OCI-M2 (cell line): ENCODE measurements around the gene OAS2.

Experiments used
- DNase-seq: peaks from one replicate; lab custom pipeline; 2025; ENCODE audit not compliant: unreplicated experiment; lab: John Stamatoyannopoulos, UW

OAS2 gene, protein sequence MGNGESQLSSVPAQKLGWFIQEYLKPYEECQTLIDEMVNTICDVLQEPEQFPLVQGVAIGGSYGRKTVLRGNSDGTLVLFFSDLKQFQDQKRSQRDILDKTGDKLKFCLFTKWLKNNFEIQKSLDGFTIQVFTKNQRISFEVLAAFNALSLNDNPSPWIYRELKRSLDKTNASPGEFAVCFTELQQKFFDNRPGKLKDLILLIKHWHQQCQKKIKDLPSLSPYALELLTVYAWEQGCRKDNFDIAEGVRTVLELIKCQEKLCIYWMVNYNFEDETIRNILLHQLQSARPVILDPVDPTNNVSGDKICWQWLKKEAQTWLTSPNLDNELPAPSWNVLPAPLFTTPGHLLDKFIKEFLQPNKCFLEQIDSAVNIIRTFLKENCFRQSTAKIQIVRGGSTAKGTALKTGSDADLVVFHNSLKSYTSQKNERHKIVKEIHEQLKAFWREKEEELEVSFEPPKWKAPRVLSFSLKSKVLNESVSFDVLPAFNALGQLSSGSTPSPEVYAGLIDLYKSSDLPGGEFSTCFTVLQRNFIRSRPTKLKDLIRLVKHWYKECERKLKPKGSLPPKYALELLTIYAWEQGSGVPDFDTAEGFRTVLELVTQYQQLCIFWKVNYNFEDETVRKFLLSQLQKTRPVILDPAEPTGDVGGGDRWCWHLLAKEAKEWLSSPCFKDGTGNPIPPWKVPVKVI

DNA sequence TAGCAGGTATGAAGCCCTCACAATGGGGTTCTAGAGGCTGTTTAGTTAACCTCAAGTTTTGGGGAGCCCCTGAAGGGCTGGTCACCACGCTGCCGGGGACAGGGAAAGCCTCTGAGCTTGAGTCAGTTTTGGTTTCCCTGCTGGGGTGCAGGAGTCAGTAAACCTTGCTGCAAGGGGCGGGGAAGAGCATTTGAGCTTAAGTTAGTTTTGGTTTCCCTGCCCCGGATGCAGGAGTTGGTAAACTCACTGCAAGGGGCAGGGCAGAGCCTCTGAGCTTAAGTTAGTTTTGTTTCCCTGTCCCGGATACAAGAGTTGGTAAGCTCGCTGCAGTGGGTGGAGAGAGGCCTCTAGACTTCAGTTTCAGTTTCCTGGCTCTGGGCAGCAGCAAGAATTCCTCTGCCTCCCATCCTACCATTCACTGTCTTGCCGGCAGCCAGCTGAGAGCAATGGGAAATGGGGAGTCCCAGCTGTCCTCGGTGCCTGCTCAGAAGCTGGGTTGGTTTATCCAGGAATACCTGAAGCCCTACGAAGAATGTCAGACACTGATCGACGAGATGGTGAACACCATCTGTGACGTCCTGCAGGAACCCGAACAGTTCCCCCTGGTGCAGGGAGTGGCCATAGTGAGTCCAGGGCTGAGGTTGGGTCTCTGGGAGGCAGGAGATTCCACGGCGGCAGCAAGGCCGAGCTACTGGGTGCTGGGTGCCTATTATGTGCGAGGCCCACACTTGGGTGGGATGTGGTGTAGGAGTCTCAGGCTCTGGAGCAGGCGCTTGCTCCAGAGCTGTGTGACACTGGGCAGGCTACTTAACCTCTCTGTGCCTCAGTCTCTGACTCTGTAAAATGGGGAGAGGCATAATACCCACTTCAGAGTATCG lies at the start of gene OAS2:
OAS2 (plus strand) TSS at position 357 of the 878 bp plus-strand sequence; CDS start at position 447, 90 bp downstream.
- no peak for DNase-seq

DNA sequence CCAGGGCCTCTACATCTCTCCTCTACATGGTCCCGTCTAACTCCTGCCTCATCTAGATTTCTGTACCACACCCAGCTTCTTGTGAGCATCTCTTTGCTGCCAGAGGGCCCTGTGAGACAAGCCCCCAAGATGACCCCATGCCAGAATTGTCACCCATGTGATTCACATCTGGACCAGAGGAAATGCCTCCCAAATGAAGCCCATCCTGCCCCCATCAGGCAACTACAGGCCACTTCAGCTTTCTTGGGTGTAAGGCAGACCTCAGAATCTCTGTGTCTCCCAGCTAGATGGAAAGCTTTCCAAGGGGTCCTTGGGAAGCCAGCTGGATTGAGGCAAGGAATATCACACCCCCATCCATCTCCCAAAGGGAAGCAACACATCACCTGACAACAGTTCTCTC lies 49.3 kb upstream of the OAS2 start:
- no peak for DNase-seq

- DNase-seq, result no peak
Measured at GRCh38 chr12:112929715-112930114, 48.6 kb upstream of the OAS2 start.

GRCh38 chr12:112930350-112930749 lies 48.0 kb upstream of the OAS2 start:
- DNase-seq, result no peak

DNA sequence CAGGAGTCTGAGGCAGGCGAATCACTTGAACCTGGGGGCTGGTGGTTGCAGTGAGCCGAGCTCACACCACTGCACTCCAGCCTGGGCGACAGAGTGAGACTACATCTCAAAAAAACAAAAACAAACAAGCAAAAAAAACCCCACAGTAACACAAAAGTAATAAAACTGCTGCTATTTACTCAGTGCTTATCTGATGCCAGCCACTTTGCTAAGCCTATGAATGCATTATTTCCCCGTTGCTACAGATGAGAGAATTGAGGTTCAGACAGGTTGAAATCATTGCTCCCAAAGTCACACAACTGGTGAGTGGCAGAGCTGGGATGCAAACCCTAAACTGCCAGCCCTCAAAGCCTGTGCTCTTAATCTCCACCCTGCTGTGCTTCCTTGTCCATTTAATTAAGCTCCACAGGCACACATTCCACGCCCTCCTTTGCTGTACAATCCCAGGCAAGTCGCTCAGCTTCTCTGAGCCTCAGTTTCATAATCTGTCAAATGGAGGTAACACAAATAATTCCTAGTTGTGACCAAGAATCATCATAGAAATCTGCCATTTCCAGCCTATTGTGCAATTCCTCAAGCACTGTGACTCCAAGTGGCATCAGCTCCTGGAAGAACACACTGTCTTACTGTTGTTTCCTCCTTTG lies 45.7 kb upstream of the OAS2 start:
- DNase-seq, result no peak

DNA sequence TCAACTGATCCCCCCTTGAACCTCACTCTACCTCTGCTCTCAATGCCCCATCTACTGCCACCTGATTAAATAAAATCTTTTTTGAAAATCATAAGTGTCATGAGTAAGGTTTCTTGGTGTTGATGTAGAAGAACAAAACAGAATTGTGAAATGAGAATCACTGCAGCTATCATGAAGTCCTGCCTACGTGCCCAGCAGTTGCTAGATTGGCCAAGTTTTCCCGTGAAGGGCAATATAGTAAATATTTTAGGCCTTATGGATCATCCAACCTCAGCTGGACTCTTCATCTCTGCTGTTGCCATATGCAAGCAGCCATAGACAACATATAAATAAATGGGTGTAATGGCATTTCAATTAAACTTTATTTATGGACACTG lies 45.2 kb upstream of the OAS2 start:
- DNase-seq, result no peak

GRCh38 chr12:112936264-112936663 lies 42.1 kb upstream of the OAS2 start:
- DNase-seq, result no peak

DNA sequence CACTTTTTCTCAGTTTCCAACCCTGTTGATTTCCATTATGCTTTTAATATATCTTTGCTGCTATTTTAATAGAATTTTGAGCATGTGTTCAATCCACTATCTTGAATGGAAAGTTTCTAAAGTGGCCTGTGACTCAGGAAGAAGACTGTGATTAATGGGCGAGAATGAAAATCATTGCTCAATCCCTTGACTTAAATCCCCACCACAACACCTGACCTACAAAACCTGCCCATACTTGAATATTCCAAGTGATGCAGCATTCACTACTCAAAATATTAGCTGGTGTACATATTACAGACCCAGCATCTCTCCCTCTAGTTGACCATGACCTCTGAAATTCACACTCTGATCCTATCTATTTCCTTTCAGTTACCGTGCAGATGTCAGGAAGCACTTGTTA lies 41.4 kb upstream of the OAS2 start:
- no peak for DNase-seq

DNA sequence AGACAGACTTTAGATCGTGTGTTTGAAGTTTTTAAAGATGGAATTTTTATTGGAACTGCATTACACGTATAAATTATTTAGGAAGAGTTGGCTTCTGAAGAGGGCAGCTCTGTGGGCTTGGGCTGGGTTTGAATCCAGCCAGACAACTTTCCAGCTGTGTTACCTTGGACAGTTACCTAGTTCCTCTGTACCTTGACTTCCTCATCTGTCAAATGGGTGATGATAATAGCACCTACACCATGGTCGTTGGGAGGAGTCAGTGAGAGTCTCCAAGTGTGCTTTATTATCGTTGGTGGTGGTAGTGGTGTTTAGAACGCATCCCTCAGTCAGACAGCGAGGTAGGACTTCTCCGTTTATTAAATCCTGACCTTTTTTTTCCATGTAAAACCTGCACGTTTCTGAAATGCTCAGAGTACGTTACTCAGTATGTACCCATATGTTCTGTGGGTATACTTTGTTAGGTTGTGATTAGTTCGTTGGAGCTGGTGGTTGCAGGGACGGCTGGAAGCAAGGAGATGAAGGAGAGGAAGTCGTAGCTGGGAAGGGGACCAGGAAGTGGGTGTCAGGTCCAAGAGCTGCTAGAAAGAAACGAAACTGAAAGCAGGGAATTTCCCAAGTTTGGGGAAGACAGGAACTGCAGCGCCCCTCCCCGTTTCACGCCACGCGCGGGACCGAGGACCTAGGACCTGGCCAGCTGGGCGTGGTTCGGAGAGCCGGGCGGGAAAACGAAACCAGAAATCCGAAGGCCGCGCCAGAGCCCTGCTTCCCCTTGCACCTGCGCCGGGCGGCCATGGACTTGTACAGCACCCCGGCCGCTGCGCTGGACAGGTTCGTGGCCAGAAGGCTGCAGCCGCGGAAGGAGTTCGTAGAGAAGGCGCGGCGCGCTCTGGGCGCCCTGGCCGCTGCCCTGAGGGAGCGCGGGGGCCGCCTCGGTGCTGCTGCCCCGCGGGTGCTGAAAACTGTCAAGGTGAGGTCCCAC lies 40.3 kb upstream of the OAS2 start, which contains the start of gene OAS3:
OAS3 (plus strand) TSS at position 734 of the 979 bp plus-strand sequence; CDS start at position 791, 57 bp downstream.
- no peak for DNase-seq

DNA sequence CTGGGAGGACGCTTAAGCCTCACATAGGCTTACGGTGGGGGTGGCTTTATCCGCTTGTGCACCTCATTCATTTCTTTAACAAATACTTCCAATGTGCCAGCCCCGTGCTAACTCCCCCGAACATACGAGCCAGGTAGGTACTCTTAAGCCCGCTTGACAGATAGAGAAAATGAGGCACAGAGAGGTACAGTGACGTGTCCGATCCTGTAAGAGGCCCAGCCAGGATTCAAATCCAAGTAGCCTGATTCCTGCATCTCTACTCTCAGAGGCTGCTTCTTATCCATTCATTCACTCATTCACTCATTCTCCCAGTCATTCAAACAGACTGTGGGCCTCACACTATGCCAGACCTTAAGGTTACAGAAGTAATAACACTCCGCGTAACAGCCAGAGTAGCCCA lies 39.6 kb upstream of the OAS2 start:
- no peak for DNase-seq

DNA sequence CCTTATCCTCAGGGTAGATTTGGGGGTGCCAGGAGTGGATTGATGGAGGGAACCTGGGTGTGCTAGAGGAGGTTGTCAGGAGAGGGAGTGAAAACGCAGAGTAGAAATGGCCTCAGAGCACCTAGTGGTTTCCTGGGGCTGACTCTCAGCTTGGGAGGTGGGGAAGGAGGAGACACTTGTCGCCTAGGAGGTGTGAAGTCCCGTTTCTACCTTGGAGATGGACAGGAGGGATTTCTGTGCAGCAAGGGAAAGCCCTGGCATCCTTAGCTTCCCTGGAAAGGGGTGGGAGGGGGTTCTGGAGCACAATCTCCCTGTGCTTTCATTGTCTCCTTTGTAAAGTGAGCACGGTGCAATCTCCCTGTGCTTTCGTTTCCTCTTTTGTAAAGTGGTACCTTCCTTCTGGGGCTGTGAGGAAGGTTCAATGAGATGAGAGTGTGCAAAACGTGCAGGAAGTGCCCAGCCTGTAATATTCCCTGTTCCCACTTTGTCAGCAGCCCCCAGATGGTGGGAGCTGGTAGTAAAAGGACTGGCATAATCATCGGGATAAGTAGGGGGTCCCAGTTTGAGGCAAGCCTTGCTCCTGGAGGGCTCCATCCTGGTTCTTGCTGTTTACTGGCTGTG lies 38.4 kb upstream of the OAS2 start:
- DNase-seq, result no peak

DNA sequence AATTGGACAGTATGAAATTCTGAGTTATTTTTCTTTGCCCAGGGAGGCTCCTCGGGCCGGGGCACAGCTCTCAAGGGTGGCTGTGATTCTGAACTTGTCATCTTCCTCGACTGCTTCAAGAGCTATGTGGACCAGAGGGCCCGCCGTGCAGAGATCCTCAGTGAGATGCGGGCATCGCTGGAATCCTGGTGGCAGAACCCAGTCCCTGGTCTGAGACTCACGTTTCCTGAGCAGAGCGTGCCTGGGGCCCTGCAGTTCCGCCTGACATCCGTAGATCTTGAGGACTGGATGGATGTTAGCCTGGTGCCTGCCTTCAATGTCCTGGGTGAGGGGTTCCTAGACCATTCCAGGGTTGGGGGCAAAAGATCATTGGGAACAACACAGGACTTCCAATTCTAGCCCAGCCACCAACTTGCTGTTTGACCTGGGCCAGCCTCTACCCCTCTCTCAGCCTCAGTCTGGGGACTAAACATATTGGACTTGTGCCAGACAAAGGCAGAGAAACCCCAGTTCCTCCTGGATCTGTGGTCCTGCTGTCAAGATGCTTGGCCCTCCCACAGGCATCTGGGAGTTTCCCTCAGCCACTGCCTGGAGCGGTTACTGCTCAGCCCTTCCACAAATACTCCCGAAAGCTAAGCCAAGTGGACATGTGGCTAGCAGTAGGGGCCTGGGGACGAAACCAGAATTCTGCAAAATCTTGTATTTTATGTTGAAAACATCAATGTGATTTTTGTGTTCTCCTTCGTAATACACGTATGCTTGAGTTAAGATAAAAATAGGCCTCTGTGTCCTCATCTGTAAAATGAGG lies 36.6 kb upstream of the OAS2 start:
- DNase-seq, result no peak

DNA sequence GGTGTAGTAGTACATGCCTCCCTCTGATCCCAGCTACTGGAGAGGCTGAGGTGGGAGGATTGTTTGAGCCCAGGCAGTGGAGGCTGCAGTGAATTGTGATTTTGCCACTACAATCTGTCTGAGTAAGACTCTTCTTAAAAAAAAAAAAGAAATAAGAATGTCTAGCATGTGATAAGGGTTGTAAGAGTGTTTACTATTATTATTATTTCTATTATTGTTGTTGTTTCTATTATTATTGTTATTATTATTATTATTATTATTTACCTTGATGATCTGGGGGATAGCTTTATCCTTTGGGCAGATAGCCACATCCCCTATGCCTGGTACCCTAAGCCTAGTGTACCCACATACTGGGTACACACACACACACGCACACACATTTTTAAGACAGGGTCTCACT lies 35.7 kb upstream of the OAS2 start:
- no peak for DNase-seq

DNA sequence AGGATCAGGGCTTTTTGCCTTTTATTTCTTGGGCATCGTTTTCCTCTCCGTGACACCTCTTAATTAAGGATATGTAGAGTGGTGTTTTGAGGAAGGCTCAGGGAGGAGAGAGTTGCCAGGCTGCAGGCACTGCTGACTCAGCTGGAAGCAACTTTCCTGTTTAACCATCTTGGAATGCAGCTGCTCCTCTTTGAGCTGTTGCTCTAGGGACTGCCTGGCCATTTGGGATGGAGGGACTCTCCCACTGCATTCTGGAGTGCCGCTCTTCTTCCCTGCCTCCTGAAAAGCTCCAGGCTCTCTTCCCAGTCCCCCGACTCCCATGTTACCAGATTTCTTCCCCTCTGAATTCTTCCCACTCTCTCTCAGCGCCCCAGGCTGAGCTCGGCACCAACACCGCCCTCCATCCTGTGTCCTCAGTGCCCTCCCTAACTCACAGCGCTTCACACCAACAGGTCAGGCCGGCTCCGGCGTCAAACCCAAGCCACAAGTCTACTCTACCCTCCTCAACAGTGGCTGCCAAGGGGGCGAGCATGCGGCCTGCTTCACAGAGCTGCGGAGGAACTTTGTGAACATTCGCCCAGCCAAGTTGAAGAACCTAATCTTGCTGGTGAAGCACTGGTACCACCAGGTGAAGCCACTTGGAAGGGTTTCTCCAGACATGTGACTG lies 34.2 kb upstream of the OAS2 start:
- DNase-seq, result no peak

DNA sequence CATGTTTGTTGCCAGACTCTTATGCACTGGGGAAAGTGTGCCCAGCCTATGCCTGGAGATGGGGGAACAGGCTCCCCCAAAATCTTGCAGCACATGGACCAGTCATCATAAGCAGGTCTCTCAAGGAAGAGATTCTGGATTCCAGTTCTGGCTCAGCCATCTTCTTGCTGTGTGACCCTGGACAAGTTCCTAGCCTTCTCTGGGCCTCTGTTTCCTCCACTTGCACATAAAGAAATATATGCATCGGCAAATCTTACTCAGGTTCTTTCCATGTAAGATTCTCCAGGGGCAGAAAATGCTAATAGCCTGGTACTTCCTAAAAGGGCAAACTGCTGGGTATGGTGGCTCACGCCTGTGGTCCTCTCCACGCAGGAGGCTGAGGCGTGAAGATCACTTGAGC lies 32.8 kb upstream of the OAS2 start:
- no peak for DNase-seq

DNA sequence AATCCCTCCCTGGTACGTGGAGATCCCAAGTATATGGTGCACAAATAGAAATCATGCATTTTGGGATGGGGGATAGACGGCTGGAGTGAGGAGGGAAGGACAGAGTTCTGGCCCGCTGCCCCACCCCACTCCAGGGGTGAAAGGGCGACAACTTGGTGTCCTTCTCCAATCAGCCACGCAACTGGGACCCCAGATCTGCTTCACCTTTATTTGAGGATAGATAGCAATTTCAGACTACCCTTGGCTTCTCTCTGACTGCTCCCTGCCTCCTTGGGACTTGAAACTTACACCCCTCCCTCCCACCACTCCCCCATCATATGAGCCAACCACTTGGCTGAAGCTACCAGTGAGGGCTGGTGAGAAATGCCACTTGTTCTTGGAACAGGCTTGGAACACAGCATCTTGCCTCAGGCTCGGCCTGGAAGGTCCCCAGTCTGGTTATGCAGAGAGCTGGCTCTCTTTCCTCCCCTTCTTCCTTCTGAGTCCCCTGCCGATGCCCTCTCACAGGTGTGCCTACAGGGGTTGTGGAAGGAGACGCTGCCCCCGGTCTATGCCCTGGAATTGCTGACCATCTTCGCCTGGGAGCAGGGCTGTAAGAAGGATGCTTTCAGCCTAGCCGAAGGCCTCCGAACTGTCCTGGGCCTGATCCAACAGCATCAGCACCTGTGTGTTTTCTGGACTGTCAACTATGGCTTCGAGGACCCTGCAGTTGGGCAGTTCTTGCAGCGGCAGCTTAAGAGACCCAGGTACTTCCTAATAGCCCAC lies 31.9 kb upstream of the OAS2 start:
- DNase-seq, result no peak

GRCh38 chr12:112947314-112947713 lies 31.0 kb upstream of the OAS2 start:
- no peak for DNase-seq
